ENCODE results near the gene PCDHGA1.
A peak's percentile ranks its signal among the peaks of the same experiment; 100 is the strongest.

Gene PCDHGA1

GRCh38 chr5:141547921-141548320 is 217.6 kb downstream of the PCDHGA1 start:
- no peak for DNase-seq

DNA sequence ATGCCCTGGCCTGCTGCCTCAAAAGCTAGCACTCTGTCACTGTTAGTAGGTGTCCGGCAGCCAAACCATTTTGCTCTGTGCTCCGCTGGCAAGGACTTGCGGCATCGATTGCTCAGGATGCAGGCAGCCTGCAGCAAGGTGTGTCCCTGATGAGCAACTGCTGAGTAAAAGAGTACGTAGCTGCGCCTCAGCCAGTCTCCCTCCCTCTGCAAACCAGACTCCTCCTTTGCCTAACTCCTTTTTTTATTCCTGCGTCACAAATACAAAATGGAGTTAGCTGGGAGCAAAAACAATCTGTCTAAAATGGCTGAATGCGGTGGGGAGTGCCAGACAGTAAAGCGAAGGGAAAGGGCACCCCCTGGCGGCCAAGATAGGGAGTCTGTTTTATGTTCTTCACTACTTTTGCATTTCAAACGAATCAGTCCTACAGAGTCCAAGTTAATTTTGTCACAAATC is 227.4 kb downstream of the PCDHGA1 start:
- peak; percentile 84 for DNase-seq

- DNase-seq, result no peak
Measured at GRCh38 chr5:141558150-141558549, 227.8 kb downstream of the PCDHGA1 start.

GRCh38 chr5:141559461-141559860 is 229.1 kb downstream of the PCDHGA1 start:
- no peak for DNase-seq

DNA sequence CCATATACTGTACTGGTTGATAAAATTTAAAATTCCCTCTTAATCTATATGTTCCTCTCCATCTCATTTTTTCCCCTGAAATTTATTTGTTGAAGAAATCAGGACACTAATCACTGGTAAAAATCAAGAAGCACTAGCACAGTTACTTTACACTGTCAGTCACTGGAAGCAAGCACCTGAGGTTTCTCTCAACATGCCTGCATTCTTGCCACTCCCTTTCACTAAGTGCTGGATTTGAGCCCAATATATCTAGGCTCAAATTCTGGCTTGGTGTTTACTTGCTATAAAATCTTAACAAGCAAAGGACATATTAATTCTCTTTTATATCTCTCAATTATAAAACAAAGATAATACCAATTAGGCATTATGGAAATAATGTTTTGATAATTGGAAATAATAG is 229.8 kb downstream of the PCDHGA1 start:
- no peak for DNase-seq

DNA sequence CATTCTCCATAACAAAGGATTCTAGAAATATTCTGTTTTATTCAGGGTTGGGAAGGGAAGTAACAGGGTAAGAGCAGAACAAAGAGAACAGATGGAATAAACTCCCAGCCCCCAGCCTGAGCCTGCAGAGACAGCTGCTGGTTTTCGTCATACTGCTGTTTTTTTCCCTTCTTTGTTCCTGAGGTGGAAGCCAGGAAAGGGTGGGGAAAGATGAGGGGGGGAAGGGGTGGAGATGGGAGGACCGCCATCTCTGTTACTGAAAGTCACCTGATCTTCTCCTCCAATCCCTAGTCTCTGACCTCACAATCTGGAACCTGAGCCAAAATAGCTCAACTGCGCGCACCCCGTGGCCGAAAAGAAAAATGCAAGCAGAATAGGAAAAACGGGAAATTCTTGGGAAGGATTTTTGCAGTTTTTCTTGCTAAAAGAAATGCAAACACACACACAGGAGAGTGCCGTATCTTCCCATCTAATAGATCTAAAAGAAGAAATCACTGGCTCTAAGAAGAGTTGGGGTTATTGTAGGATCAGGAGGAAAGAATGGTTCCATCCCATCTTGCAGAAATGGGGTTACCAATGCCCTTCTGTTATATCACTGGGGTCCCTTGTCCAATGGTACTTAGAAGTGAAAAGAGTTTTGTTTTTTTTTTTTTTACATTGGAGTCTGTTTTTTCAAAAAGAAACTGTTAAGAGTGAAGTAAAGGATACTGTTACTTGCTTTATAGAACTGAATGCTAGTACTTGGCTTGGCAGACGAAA is 230.6 kb downstream of the PCDHGA1 start:
- DNase-seq, result no peak
